ENCODE measurements around the gene SDHAF2. TPM values are rescaled to one million over a fixed set of nuclear protein-coding genes. Genes with fewer than 3 reads are reported as not detected.

The SDHAF2 gene
- total and polyA plus RNA-seq, 2 of the 4 experiments (the other 2 are of a cell fraction), result 50.4 to 91.1 TPM

GRCh38 chr11:61417670-61418069, 12.3 kb upstream of the SDHAF2 start:
- in situ Hi-C loops (cut with MboI; ENCODE audit: low sequenced_read_pairs), result no loop called here
- ATAC-seq (ENCODE audit: low read depth) (peak; percentile 45), DNase-seq (peak; percentile 30)
- Histone ChIP-seq H2AK5ac (ENCODE audit: low read depth, low read length) (no peak overlapping the region), H3K56ac (ENCODE audit: extremely low read depth, insufficient read depth, low read length) (no peak overlapping the region), H3K79me1 (ENCODE audit: low read depth in 1 of 2, low read length in 2 of 2) (peaks cover 21 to 40% of the 10 kb centered on the region in 2 experiments), H4K5ac (ENCODE audit: low read depth, low read length) (no peak overlapping the region), H3K4me3 (ENCODE audit: insufficient read depth, low read depth, low read length) (no peak overlapping the region), H3K23ac (ENCODE audit: low read depth, low read length) (no peak overlapping the region), H2BK15ac (ENCODE audit: low read depth, low read length) (no peak overlapping the region), H2BK5ac (ENCODE audit: low read depth, low read length, poor library complexity, severe bottlenecking) (no peak overlapping the region), H3K9me3 (ENCODE audit: control insufficient read depth, insufficient read depth, low read length) (no peaks in the 10 kb centered on the region), H3K18ac (ENCODE audit: low read depth, low read length) (no peak overlapping the region), H2BK120ac (ENCODE audit: low read depth, low read length) (no peak overlapping the region), H4K8ac (ENCODE audit: low read depth in 2 of 2, low read length in 2 of 2) (no peak overlapping the region), H2BK20ac (ENCODE audit: low read depth, low read length) (no peak overlapping the region), H3K36me3 (ENCODE audit: control insufficient read depth, insufficient read depth, low read length) (peaks cover 68% of the 10 kb centered on the region), H3K4me2 (ENCODE audit: low read depth, low read length) (no peak overlapping the region), H3K4ac (ENCODE audit: low read depth, low read length) (no peak overlapping the region), H3K27ac (ENCODE audit: insufficient read depth, low read length) (no peak overlapping the region), H3K4me1 (ENCODE audit: control insufficient read depth, insufficient read depth, low read length) (no peaks in the 10 kb centered on the region), H3K14ac (replicated peaks; ENCODE audit: low read depth, low read length) (no peak overlapping the region), H4K91ac (ENCODE audit: insufficient read depth, low read depth, low read length) (no peak overlapping the region), H2AFZ (replicated peaks; ENCODE audit: low read length, poor library complexity) (no peak overlapping the region), H4K20me1 (ENCODE audit: insufficient read depth, low read length) (peaks cover 34% of the 10 kb centered on the region), H3K9ac (ENCODE audit: low read depth, low read length) (no peak overlapping the region), H3K9me1 (ENCODE audit: insufficient read depth, low read length) (no peaks in the 10 kb centered on the region), H2AK9ac (replicated peaks; ENCODE audit: low read depth, low read length, poor library complexity) (no peak overlapping the region), H3K27me3 (ENCODE audit: control insufficient read depth, insufficient read depth, low read length) (no peaks in the 10 kb centered on the region)
- BruUV-seq (replicated peaks), result no TSS peak
- TF ChIP-seq MAFK (IDR thresholded peaks at IDR 0.05; ENCODE audit: low read depth, low read length) (no peak), CTCF (conservative IDR thresholded peaks at IDR 0.05; ENCODE audit: low read depth, low read length) (no peak), USF2 (IDR thresholded peaks at IDR 0.05; ENCODE audit: low read depth, low read length) (no peak), SMC3 (IDR thresholded peaks at IDR 0.05; ENCODE audit: low read depth, low read length) (no peak), POLR2A (IDR thresholded peaks at IDR 0.05; ENCODE audit: low read depth, low read length) (no peak), ELK1 (IDR thresholded peaks at IDR 0.05; ENCODE audit: borderline replicate concordance, low read depth, low read length) (no peak), NFE2L2 (IDR thresholded peaks at IDR 0.05; ENCODE audit: low read depth, low read length) (peak; percentile 86), MAZ (IDR thresholded peaks at IDR 0.05; ENCODE audit: borderline replicate concordance, low read depth, low read length) (no peak), CHD1 (IDR thresholded peaks at IDR 0.05; ENCODE audit: low read depth, low read length) (no peak), RCOR1 (IDR thresholded peaks at IDR 0.05; ENCODE audit: insufficient replicate concordance, low read length) (no peak), BHLHE40 (IDR thresholded peaks at IDR 0.05; ENCODE audit: low read depth, low read length) (no peak), CEBPB (IDR thresholded peaks at IDR 0.05; ENCODE audit: low read depth, low read length) (peak; percentile 19; the same call in 1 of the 2 replicates), FOS (IDR thresholded peaks at IDR 0.05; ENCODE audit: low read depth, low read length) (no peak)
- WGBS, 2 experiments (ENCODE audit: extremely low coverage in 2 of 2, insufficient read length in 1 of 2), result no CpG with 5 or more reads among the region's 2 CpGs
- POLR2A ChIA-PET (ENCODE audit: unreplicated experiment), result no interaction called here
- intact Hi-C loops (cut with micrococcal nuclease), result no loop called here
- dilution Hi-C loops (cut with HindIII; ENCODE audit: low sequenced_read_pairs, unreplicated experiment), result no loop called here
- CTCF ChIA-PET, result interaction anchor here (1.0 kb wide), 1 partner anchor 18 kb away, joined by 5 read pairs; no protein-coding TSS in a partner anchor
